Activated CD4-positive, alpha-beta T cell treated with anti-CD3 and anti-CD28 coated beads, Interleukin-2, Interleukin-6, amounts not matched to agents 100 ng/mL and 50 ng/mL, durations not matched to agents 16 hours and 8 hours (primary cell): ENCODE results near the gene DCDC2B.

Source experiments
- DNase-seq: peaks from one replicate; pipeline ENCODE4 v3.0.0-alpha.2; 2020

Gene DCDC2B

DNA sequence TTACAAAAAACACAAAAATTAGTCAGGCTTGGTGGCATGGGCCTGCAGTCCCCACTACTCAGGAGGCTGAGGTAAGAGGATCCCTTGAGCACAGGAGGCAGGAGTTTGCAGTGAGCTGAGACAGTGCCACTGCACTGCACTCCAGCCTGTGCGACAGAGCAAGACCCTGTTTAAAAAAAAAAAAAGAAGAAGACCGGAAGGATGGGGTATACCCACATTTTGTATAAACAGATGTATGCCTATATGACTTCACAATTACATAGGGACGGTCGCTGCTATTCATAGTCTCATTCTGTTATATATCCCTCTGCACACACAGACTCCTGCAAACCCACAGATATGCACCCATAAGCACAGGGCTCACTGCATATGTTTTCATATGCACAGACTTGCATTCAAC, 54.9 kb downstream of the DCDC2B start:
- DNase-seq = peak; percentile 37
